GM21737 (cell line): ENCODE data around the gene POLR3F.
"Not testable (repeated sequence)": the region's sequence is repeated elsewhere in the genome, so short reads cannot be mapped to it uniquely, and the experiment has no call there.

Source experiments
- ATAC-seq: cut with Tn5 transposase; IDR thresholded peaks from one replicate; pipeline ENCODE4 v1.9.1; 2021; ENCODE audit warnings: mild to moderate bottlenecking, moderate library complexity; ENCODE audit not compliant: unreplicated experiment

POLR3F gene

DNA sequence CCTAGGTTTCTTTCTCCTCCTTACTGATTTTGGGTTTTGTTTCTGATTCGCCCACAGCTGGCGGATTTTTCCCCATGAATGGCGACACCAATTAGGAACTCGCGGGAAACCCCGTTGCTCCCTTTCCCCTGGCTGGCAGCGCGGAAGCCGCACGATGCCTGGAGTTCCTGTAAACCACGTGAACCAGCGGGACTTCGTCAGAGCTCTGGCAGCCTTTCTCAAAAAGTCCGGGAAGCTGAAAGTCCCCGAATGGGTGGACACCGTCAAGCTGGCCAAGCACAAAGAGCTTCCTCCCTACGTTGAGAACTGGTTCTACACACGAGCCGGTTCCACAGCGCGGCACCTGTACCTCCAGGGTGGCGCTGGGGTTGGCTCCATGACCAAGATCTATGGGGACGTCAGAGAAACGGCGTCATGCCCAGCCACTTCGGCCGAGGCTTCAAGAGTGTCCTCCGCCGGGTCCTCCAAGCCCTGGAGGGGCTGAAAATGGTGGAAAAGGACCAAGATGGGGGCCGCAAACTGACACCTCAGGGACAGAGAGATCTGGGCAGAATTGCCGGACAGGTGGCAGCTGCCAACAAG lies 37.4 kb downstream of the POLR3F start:
- no peak for ATAC-seq

DNA sequence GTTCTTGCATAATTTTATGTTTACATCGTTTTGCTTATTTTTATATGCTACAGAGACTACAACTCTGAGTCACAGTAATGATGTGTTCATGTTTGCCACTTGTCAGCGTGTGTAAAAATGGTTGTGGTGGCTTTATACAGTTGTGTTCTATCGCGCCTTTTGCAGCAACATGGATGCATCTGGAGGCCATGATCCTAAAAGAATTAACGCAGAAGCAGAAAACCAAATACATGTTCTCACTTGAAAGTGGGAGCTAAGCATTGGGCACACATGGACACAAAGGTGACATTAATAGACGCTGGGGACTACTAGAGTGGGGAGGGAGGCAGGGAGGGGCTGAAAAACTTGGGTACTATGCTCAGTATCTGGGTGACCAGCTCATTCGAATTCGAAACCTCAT lies 39.6 kb downstream of the POLR3F start:
- ATAC-seq, result no peak

DNA sequence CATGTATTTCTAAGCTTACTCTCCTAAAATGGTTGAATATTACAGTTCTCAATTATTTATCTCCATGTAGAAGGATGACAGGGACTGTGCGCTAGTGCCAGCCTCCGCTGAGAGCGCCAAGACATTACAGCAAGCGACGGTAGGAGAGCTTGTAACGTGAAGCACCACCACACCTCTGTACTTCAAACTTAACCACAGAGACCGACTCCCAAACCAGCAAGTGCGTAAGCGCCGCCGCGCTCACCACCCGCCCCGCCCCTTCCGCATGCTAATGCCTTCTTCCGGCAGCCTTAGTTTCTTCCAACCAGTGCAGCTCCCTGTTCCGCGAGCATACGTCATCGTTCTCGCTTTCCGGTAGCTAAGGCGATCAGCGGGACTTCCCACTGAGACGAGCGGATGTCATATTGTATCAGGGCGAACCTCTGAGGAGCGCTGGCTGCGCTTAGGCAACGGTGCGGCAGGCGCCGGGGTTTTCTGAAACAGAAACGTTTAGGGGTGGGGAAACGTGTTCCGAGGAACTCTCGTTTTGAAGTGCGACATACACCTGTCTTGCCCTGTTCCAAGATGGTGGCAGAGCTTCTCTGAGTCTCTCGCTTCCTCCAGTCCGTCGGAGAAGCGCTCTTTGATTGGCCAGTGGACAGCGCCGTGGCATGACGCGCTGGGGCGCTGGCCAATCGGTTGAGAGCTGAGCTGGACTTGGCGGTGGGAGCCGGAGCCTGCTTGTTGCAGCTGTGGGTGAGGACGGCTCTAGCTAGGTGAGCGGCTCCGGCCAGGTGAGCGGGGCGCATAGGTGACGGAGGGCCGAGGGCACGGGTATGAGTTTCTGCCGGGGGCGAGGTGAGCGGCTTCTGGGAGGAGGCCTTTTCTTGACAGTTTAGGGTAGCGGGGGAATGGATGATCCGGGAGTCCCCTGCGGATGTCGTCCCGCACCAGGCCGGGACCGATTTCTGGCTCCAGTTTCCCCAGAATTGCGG lies 40.3 kb downstream of the POLR3F start, which contains the start of gene SEC23B:
Gene SEC23B, plus strand, starts transcription at position 723 of the 974 bp plus-strand sequence. CDS start 2,896 bp downstream, outside the sequence.
- ATAC-seq, result peak; percentile 92

DNA sequence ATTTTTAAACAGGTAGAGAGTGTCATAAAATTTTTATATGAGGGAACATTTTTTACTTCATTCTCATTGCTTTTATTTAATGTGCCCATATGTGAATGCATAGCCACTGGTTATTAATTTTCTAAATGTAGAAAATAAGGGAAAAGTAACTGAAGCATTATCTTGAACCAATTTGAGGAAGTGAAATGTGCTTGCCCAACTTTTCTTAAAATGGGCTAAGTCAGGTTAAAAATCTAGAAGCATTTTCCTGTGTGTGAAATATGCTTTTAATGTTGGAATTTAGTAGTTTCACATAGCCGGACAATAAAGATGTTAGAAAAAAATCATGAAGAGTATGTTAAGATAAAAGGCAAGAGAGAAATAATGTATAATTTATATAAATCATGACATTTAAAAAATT lies 44.4 kb downstream of the POLR3F start:
- ATAC-seq, result no peak

DNA sequence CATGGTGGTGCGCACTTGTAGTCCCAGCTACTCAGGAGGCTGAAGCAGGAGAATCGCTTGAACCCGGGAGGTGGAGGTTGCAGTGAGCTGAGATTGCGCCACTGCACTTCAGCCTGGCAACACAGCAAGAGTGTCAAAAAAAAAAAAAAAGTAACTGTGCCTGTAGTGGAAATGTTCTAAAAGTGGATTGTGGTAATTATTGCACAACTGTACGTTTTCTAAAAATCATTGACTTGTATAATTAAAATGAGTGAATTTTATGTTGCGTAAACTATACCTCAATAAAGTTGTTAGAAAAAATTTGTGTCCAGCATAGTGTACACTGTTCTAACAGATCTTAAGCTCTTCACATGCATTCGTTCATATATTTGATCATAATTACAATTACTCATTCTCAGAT lies 46.0 kb downstream of the POLR3F start:
- no peak for ATAC-seq

DNA sequence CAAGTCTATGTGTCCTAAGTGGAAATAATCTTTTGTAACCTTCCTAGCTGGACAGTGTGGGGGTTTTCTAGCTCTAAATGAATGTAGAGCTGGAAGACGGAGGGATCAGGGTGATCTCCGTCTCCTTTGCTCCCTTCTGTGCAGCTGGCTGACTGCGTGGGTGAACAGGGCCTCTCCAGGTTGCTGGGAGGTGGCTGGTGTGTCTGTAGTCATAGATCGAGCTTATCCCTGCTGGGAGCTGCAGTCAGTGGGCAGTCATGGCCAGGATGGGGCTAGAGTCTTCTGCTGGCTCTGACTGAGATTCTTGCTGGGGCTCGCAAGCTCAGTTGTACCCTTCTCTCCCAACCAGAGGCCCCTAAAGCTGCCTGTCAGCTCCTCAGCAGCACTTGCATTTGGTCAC lies 46.9 kb downstream of the POLR3F start:
- ATAC-seq, result no peak

DNA sequence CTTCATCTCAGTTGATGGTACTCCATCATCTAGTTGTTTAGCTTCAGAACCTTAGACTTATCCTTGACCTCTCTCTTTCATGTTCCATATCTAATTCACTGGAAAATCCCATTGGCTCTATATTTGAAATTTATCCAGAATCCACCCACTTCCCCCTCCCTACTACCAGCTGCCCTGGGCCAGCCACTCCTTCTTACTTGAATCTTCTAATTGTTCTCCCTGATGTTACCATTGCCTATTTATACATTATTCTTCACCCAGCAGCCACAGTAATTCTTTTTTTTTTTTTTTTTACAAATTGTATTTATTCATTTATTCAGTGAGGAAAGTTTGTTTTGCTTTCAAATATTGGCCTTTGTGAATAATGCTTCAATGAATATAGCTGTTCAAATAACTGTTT lies 48.8 kb downstream of the POLR3F start:
- no peak for ATAC-seq

DNA sequence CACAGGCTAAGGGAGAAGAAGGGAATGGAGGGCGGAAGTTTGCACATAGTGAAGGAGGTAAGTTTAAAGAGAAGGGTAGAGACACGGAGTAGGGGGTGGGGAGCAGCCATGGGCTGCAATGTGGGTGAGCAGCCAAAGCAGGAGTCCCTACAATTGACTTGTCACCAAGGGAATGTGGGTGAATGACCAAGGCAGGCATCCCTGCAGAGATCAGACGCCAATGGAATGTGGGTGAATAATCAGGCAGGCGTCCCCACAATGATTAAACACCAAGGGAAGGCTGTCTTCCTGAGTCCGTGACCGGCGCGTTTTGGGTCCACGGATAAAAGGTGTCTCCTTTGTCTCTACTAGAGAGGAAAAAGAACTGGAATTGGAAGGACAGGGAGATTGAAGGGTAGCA lies 54.9 kb downstream of the POLR3F start:
- not testable (repeated sequence) for ATAC-seq

DNA sequence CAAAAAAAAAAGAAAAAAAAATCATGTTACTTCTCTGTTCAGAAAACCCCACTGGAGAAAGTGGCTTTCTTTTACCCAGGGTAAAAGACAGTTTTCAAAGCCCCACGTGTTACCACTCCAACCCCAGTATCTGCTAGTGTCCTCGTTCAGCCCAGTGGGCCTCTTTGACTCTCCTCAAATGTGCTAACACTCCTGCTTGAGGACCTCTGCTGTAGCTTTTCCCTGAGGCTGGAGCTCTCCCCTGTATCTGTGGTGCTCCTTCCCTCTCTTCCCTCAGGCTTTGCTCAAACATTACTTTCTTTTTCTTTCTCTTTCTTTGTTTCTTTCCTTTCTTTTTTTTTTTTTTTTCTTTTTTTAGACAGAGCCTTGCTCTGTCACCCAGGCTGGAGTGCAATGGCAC lies 55.9 kb downstream of the POLR3F start:
- no peak for ATAC-seq

DNA sequence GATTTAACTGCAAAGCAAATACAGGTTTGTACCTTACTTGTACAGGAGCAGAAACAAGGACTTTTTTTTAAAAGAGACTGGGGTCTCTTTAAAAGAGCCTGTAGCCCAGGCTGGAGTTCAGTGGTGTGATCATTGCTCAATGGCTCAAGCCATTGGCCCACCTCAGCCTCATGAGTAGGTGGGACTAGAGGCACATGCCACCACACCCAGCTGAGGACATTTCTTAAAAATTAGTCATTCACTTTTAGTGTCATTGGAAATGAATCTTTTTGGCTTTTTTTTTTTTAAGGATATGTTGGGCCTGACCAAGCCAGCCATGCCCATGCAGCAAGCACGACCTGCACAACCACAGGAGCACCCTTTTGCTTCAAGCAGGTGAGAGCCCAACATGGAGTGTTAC lies 57.5 kb downstream of the POLR3F start:
- no peak for ATAC-seq

DNA sequence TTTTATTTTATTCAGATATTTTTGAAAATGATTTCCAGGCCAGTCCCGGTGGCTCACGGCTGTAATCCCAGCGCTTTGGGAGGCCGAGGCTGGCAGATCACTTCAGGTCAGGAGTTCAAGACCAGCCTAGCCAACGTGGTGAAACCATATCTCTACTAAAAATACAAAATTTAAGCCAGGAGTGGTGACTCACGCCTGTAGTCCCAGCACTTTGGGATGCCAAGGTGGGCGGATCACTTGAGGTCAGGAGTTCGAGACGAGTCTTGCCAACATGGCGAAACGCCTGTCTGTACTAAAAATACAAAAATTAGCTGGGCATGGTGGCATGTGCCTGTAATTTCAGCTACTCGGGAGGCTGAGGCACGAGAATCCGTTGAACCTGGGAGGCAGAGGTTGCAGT lies 59.6 kb downstream of the POLR3F start:
- not testable (repeated sequence) for ATAC-seq

DNA sequence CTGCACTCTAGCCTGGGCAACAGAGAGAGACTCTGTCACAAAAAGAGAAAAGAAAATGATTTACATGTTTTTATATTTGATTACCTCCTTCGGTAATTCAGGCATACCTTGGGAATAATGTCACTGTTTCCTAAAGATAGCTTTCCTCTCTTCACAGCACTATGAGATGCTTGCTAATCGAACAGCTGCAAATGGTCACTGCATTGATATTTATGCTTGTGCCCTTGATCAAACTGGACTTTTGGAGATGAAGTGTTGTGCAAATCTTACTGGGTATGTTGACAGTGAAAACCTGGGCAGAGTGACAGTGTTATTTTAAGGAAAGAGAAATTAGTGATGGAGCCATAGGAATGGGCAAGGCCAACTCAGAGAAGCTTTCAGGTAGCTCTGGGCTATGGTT lies 60.1 kb downstream of the POLR3F start:
- ATAC-seq, result no peak

DNA sequence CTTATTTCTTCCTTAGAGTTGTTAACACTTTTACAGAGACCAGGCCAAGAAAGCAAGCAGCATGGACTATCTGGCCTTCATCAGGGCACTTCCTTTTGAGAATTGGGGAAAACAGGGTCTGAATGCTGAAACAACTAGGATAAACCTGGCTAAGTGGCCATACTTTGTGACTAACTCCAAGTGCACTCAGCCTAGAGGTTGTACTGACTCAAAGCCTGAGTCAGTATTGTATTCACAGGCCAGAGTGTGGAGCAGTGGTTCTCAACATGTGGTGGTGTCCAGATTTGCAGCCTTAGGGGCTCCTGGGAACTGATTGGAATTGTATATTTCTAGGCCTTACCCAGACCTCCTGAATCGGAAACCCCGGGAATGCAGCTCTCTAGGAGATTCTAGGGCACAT lies 60.6 kb downstream of the POLR3F start:
- ATAC-seq, result no peak

DNA sequence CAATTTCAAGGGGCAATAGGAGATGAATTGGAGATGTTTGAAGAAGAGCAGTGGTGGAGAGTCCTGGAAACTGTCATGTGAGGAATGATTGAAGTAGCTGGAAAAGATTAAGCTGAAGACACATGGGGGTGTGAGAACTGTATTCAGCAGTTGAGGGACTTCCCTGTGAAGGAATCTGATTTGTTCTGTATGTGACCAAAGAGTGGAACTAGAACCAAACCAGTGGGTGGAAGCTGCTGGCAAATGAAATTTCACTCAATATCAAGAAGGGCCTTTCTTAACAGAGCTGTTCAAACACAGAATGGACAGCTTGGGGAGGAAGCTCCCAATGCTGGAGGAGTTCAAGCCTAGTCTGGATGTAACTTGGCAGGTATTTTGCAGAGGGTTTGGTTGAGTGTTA lies 61.9 kb downstream of the POLR3F start:
- ATAC-seq, result no peak

DNA sequence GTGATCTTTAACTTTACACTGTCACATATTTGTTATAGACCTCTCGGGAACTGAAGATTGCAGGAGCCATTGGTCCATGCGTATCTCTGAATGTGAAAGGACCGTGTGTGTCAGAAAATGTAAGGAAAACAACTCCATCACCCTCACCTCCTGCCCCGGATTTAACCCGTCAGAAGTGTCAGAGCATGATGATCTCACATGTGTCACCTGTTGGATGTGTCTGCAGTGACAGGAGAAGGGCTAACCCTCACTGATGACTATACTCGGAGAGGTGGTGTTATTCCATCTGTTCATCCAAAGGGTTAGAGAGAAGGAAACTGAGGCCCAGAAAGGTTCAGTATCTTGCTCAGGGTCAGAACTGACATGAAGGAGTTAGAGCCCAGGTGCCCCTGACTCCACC lies 65.4 kb downstream of the POLR3F start:
- ATAC-seq, result no peak

DNA sequence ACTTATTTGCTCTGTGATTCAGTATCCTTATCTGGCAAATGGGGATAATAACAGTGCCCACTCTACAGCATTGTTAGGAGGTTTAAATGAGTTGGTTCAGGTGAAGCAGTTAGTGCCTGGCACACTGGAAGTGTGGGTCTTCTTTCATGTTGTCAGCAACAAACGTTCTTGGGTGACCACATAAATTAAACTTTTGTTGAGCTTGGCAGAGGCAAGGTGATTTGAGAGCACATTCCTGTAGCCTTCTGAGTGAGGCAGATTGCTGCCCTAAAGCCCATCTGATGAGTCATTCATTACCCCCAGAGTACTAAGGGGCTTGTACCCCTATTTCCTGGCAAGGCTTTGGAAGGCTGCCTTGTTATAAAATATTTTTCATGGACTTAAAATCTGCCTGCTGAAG lies 66.3 kb downstream of the POLR3F start:
- no peak for ATAC-seq

DNA sequence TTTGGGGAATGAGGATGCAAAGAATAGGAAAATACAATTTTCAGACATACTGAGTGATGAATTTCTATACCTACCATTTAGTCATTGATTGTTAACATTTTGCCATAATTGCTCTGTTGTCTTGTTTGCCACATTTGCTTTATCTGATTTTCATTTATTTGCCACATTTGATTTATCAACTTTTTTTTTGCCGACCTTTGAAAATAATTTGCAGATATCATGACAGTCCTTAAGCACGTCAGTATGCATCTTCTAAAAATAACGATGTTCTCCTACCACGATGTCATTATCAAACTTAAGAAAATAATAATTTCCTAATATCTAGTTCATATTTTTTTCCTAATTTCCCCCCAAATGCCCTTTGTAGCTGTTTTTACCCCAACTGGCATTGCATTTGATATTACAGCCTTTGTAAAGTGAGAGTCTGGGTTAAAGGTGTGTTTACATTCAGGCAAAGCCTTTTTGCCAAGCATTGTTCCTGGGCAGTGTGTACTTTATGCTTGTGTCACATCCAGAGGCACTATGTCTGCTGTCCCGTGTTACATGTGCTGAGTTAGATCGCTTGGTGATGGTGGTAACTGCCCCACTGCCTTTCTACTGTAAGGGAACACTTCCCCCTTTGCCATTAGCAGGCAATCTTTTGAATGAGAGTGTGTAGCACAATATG lies 66.9 kb downstream of the POLR3F start:
- ATAC-seq, result no peak
